Tibial artery (tissue), 4 donors: ENCODE measurements around the gene CERK.

ENCODE experiments used
- DNase-seq, 2 donors: peaks; one replicate each; pipeline ENCODE4 v3.0.0-alpha.2; 2019
- H3K27ac ChIP-seq, 2 donors: fragments of 200-600 bp; sonication (generic) in 1 of 2; 1 replicate in 1 of 2; 2 replicates in 1 of 2; pipeline ENCODE4 v1.5.1; 2018 to 2019; ENCODE audit warnings: mild to moderate bottlenecking in 1 of 2
- H3K27me3 ChIP-seq, 2 donors: fragments of 200-600 bp; sonication (generic) in 1 of 2; one replicate each; pipeline versions ENCODE4 v1.5.1 to v1.6.0; 2016 to 2019
- H3K36me3 ChIP-seq, 3 donors: fragments of 200-600 bp; sonication (generic) in 2 of 3; one replicate each; pipeline ENCODE4 v1.5.1; 2016 to 2019; ENCODE audit warnings: mild to moderate bottlenecking in 2 of 3
- H3K4me1 ChIP-seq, 4 donors: fragments of 200-600 bp; sonication (generic) in 2 of 4; 1 replicate in 3 of 4; 2 replicates in 1 of 4; pipeline ENCODE4 v1.5.1; 2016 to 2019
- H3K4me3 ChIP-seq, 2 donors: fragments of 200-600 bp; sonication (generic) in 1 of 2; 1 replicate in 1 of 2; 2 replicates in 1 of 2; pipeline ENCODE4 v1.5.1; 2018 to 2019; ENCODE audit warnings: mild to moderate bottlenecking in 2 of 2
- H3K9me3 ChIP-seq, 3 donors: fragments of 200-600 bp; sonication (generic) in 1 of 3; one replicate each; pipeline ENCODE4 v1.5.1; 2016 to 2019
- CTCF ChIP-seq, 2 experiments: fragments of 200-600 bp in 1 of 2; fragments of 450-650 bp in 1 of 2; IDR thresholded peaks; one replicate each; pipeline ENCODE4 v1.5.1; 2017 to 2019; ENCODE audit warnings: antibody characterized with exemption in 2 of 2, mild to moderate bottlenecking in 1 of 2, moderate library complexity in 1 of 2
- intact Hi-C: fragments of 100-400 bp; cut with DNase I; formaldehyde crosslinking; loops from one replicate; pipeline ENCODE4 v1.15.0; 2023; ENCODE audit warnings: low total_unique reads

The CERK gene

GRCh38 chr22:46707305-46707704 lies 30.7 kb downstream of the CERK start:
- Histone ChIP-seq H3K4me1 (no peaks in the 10 kb centered on the region), H3K4me3 (no peak overlapping the region), H3K36me3 (peaks cover 83 to 99% (median 97%) of the 10 kb centered on the region in 3 donors), H3K27me3 (no peaks in the 10 kb centered on the region), H3K9me3 (no peaks in the 10 kb centered on the region), H3K27ac (no peak overlapping the region)
- no peak for TF ChIP-seq CTCF (IDR thresholded peaks at IDR 0.05)
- no peak for DNase-seq
- intact Hi-C loops, result no loop called here

- peaks cover 82 to 97% (median 95%) of the 10 kb centered on the region in 3 donors for H3K36me3 ChIP-seq
- no peaks in the 10 kb centered on the region for H3K27me3 ChIP-seq
- no peak for TF ChIP-seq CTCF (IDR thresholded peaks at IDR 0.05)
These were observed 32.0 kb downstream of the CERK start for GRCh38 chr22:46706060-46706459.

GRCh38 chr22:46703996-46704370 lies 34.1 kb downstream of the CERK start:
- no peak for TF ChIP-seq CTCF (IDR thresholded peaks at IDR 0.05)
- intact Hi-C loops, result no loop called here
- peaks cover 71 to 97% (median 96%) of the 10 kb centered on the region in 3 donors for H3K36me3 ChIP-seq

More at GRCh38 chr22:46706060-46706459, 32.0 kb downstream of the CERK start:
- intact Hi-C loops, result no loop called here
- no peak for DNase-seq
- no peak overlapping the region for H3K27ac ChIP-seq
- no peaks in the 10 kb centered on the region for H3K4me1 ChIP-seq
- no peaks in the 10 kb centered on the region for H3K9me3 ChIP-seq
- no peak overlapping the region for H3K4me3 ChIP-seq

GRCh38 chr22:46703171-46703995 lies 34.7 kb downstream of the CERK start:
- no peak for DNase-seq
- intact Hi-C loops, result no loop called here
- no peak overlapping the region for H3K27ac ChIP-seq
- TF ChIP-seq CTCF (IDR thresholded peaks at IDR 0.05), result no peak
- no peak overlapping the region for H3K4me3 ChIP-seq
- peaks cover 71 to 97% (median 96%) of the 10 kb centered on the region in 3 donors for H3K36me3 ChIP-seq
- H3K4me1 ChIP-seq, result no peaks in the 10 kb centered on the region
- no peaks in the 10 kb centered on the region for H3K27me3 ChIP-seq
- H3K9me3 ChIP-seq, result no peaks in the 10 kb centered on the region

More at GRCh38 chr22:46703996-46704370, 34.1 kb downstream of the CERK start:
- H3K9me3 ChIP-seq, result no peaks in the 10 kb centered on the region
- H3K4me1 ChIP-seq, result no peaks in the 10 kb centered on the region
- H3K27me3 ChIP-seq, result no peaks in the 10 kb centered on the region
- no peak for DNase-seq
- H3K27ac ChIP-seq, result no peak overlapping the region
- H3K4me3 ChIP-seq, result no peak overlapping the region

- intact Hi-C loops, result no loop called here
- no peaks in the 10 kb centered on the region for H3K4me1 ChIP-seq
- H3K27me3 ChIP-seq, result no peaks in the 10 kb centered on the region
- no peak for DNase-seq
- no peak overlapping the region for H3K4me3 ChIP-seq
- no peaks in the 10 kb centered on the region for H3K9me3 ChIP-seq
- H3K36me3 ChIP-seq, result peaks cover 69 to 97% (median 95%) of the 10 kb centered on the region in 3 donors
- no peak overlapping the region for H3K27ac ChIP-seq
- no peak for TF ChIP-seq CTCF (IDR thresholded peaks at IDR 0.05)
These were observed 36.8 kb downstream of the CERK start for GRCh38 chr22:46701262-46701661.
